ENCODE measurements around the gene UBE2E3. TPM values are rescaled to one million over a fixed set of nuclear protein-coding genes. Genes with fewer than 3 reads are reported as not detected.

UBE2E3 gene
- total and polyA plus RNA-seq, 2 of the 4 experiments (the other 2 are of a cell fraction) = 106 to 114 TPM

GRCh38 chr2:180966378-180966777, 14.0 kb upstream of the UBE2E3 start:
- Histone ChIP-seq H2BK15ac (ENCODE audit: low read depth, low read length) (no peak overlapping the region), H3K4me2 (ENCODE audit: low read depth, low read length) (no peak overlapping the region), H2BK120ac (ENCODE audit: low read depth, low read length) (no peak overlapping the region), H3K9me3 (ENCODE audit: control insufficient read depth, insufficient read depth, low read length) (no peaks in the 10 kb centered on the region), H3K23ac (ENCODE audit: low read depth, low read length) (no peak overlapping the region), H3K9me1 (ENCODE audit: insufficient read depth, low read length) (no peaks in the 10 kb centered on the region; the same call in 1 of the 2 replicates), H3K14ac (replicated peaks; ENCODE audit: low read depth, low read length) (no peak overlapping the region), H4K91ac (ENCODE audit: insufficient read depth, low read depth, low read length) (no peak overlapping the region), H2AK5ac (ENCODE audit: low read depth, low read length) (no peak overlapping the region), H3K4me3 (ENCODE audit: insufficient read depth, low read depth, low read length) (no peak overlapping the region), H4K5ac (ENCODE audit: low read depth, low read length) (no peak overlapping the region), H3K79me1 (ENCODE audit: low read depth in 1 of 2, low read length in 2 of 2) (no peaks in the 10 kb centered on the region), H3K27me3 (ENCODE audit: control insufficient read depth, insufficient read depth, low read length) (no peaks in the 10 kb centered on the region), H2AFZ (replicated peaks; ENCODE audit: low read length, poor library complexity) (no peak overlapping the region), H3K4me1 (ENCODE audit: control insufficient read depth, insufficient read depth, low read length) (no peaks in the 10 kb centered on the region), H3K9ac (ENCODE audit: low read depth, low read length) (no peak overlapping the region), H4K20me1 (ENCODE audit: insufficient read depth, low read length) (no peaks in the 10 kb centered on the region), H3K18ac (ENCODE audit: low read depth, low read length) (no peak overlapping the region), H3K56ac (ENCODE audit: extremely low read depth, insufficient read depth, low read length) (no peak overlapping the region), H3K36me3 (ENCODE audit: control insufficient read depth, insufficient read depth, low read length) (no peaks in the 10 kb centered on the region), H4K8ac (ENCODE audit: low read depth in 2 of 2, low read length in 2 of 2) (no peak overlapping the region), H2BK5ac (ENCODE audit: low read depth, low read length, poor library complexity, severe bottlenecking) (no peak overlapping the region), H2AK9ac (replicated peaks; ENCODE audit: low read depth, low read length, poor library complexity) (no peak overlapping the region), H3K4ac (ENCODE audit: low read depth, low read length) (no peak overlapping the region), H2BK20ac (ENCODE audit: low read depth, low read length) (no peak overlapping the region), H3K27ac (ENCODE audit: insufficient read depth, low read length) (no peak overlapping the region)
- ChIA-PET POLR2A (ENCODE audit: unreplicated experiment) (interaction anchor here (0.6 kb wide), 1 partner anchor 40 kb away, joined by 3 read pairs; no protein-coding TSS in a partner anchor), CTCF (interaction anchor here (1.1 kb wide), 1 partner anchor 15 kb away, joined by 3 read pairs; no protein-coding TSS in a partner anchor)
- DNase-seq (no peak), ATAC-seq (ENCODE audit: low read depth) (no peak)
- no CpG with 5 or more reads among the region's 3 CpGs for WGBS, 2 experiments (ENCODE audit: extremely low coverage in 2 of 2, insufficient read length in 1 of 2)
- TF ChIP-seq RFX5 (IDR thresholded peaks at IDR 0.05; ENCODE audit: low read depth, low read length) = no peak
- TF ChIP-seq MAFK (IDR thresholded peaks at IDR 0.05; ENCODE audit: low read depth, low read length) = peak; percentile 97
- no TSS peak for BruUV-seq (replicated peaks)
- dilution Hi-C loops (cut with HindIII; ENCODE audit: low sequenced_read_pairs, unreplicated experiment) (no loop called here), intact Hi-C loops (cut with micrococcal nuclease) (no loop called here), in situ Hi-C loops (cut with MboI; ENCODE audit: low sequenced_read_pairs) (no loop called here)
